Measurements from ENCODE around the gene DAPK2. TPM values are rescaled to one million over a fixed set of nuclear protein-coding genes. Genes with fewer than 3 reads are reported as not detected.
"Not testable (repeated sequence)": the region's sequence is repeated elsewhere in the genome, so short reads cannot be mapped to it uniquely, and the experiment has no call there.

The DAPK2 gene
- 21.5 and 23.0 TPM in 2 replicates for total RNA-seq

GRCh38 chr15:64046421-64047153 lies at the start of gene DAPK2:
TSS of gene DAPK2 (minus strand) at chr15:64046485. CDS start at chr15:64040261, 6,224 bp downstream.
- intact Hi-C loops (cut with micrococcal nuclease): loop anchor here (1.0 to 2.0 kb wide), 7 partner anchors 36 to 294 kb away; partner anchors contain the start of gene CIAO2A

- intact Hi-C loops (cut with micrococcal nuclease): loop anchor here (1.0 to 2.0 kb wide), 5 partner anchors 285 to 1089 kb away; partner anchors contain the start of genes CLPX, LACTB, PCLAF and PIF1
These were observed 49.1 kb upstream of the DAPK2 start for GRCh38 chr15:64095431-64095794.

- intact Hi-C loops (cut with micrococcal nuclease): loop anchor here (1.0 to 5.0 kb wide), 19 partner anchors 47 to 1211 kb away; partner anchors contain the start of genes APH1B, CLPX, CSNK1G1 and DAPK2
These were observed 47.5 kb upstream of the DAPK2 start, which contains the start of gene CIAO2A for GRCh38 chr15:64093627-64094417. TSS of gene CIAO2A (minus strand) at chr15:64093838. CDS start at chr15:64093768, 70 bp downstream.

GRCh38 chr15:64092864-64093626 lies 46.8 kb upstream of the DAPK2 start:
- intact Hi-C loops (cut with micrococcal nuclease): loop anchor here (1.0 to 5.0 kb wide), 15 partner anchors 46 to 1212 kb away; partner anchors contain the start of genes APH1B, CSNK1G1, DAPK2 and RNU5B-1

- intact Hi-C loops (cut with micrococcal nuclease): loop anchor here (1.0 to 5.0 kb wide), 10 partner anchors 45 to 1213 kb away; partner anchors contain the start of genes APH1B, CSNK1G1, DAPK2 and RNU5B-1
These were observed 46.0 kb upstream of the DAPK2 start for GRCh38 chr15:64092075-64092820.

- intact Hi-C loops (cut with micrococcal nuclease): loop anchor here (5.0 kb wide), 2 partner anchors 813 to 1043 kb away; partner anchors contain the start of gene APH1B
These were observed 44.2 kb upstream of the DAPK2 start for GRCh38 chr15:64090527-64090926.

- intact Hi-C loops (cut with micrococcal nuclease): loop anchor here (5.0 kb wide), 2 partner anchors 812 to 1042 kb away; partner anchors contain the start of gene APH1B
These were observed 43.4 kb upstream of the DAPK2 start for GRCh38 chr15:64089543-64090280.

- intact Hi-C loops (cut with micrococcal nuclease): no loop called here
These were observed 36.5 kb upstream of the DAPK2 start for GRCh38 chr15:64082757-64083156.

GRCh38 chr15:64073496-64073895 lies 27.2 kb upstream of the DAPK2 start:
- intact Hi-C loops (cut with micrococcal nuclease): not testable (repeated sequence)

- intact Hi-C loops (cut with micrococcal nuclease): no loop called here
These were observed 26.5 kb upstream of the DAPK2 start for GRCh38 chr15:64072812-64073211.

- intact Hi-C loops (cut with micrococcal nuclease): no loop called here
These were observed 25.9 kb upstream of the DAPK2 start for GRCh38 chr15:64071931-64072765.

- intact Hi-C loops (cut with micrococcal nuclease): no loop called here
These were observed 24.9 kb upstream of the DAPK2 start for GRCh38 chr15:64070965-64071851.

- intact Hi-C loops (cut with micrococcal nuclease): no loop called here
These were observed 23.8 kb upstream of the DAPK2 start for GRCh38 chr15:64070106-64070505.

GRCh38 chr15:64068133-64068532 lies 21.8 kb upstream of the DAPK2 start:
- intact Hi-C loops (cut with micrococcal nuclease): loop anchor here (2.0 to 5.0 kb wide), 2 partner anchors 399 to 666 kb away; no protein-coding TSS in a partner anchor

- intact Hi-C loops (cut with micrococcal nuclease): loop anchor here (1.0 to 5.0 kb wide), 10 partner anchors 122 to 779 kb away; no protein-coding TSS in a partner anchor
These were observed 21.3 kb upstream of the DAPK2 start for GRCh38 chr15:64067564-64068030.

- intact Hi-C loops (cut with micrococcal nuclease): loop anchor here (2.0 to 5.0 kb wide), 2 partner anchors 664 to 778 kb away; no protein-coding TSS in a partner anchor
These were observed 20.2 kb upstream of the DAPK2 start for GRCh38 chr15:64066451-64066850.

- intact Hi-C loops (cut with micrococcal nuclease): no loop called here
These were observed 14.4 kb upstream of the DAPK2 start for GRCh38 chr15:64060716-64061115.

Data from T-helper 1 cell treated with Interleukin-12 subunit alpha and Interleukin-12 subunit beta and Interleukin-4 antibody, amounts not matched to agents 30 ng/mL and 1 ng/mL, for 36 hours (primary cell).